ENCODE results near the gene METRN. TPM values are rescaled to one million over a fixed set of nuclear protein-coding genes. Genes with fewer than 3 reads are reported as not detected.

The METRN gene
- total and polyA plus RNA-seq, 12 donors, result 51.4 to 103 (median 60.5) TPM

DNA sequence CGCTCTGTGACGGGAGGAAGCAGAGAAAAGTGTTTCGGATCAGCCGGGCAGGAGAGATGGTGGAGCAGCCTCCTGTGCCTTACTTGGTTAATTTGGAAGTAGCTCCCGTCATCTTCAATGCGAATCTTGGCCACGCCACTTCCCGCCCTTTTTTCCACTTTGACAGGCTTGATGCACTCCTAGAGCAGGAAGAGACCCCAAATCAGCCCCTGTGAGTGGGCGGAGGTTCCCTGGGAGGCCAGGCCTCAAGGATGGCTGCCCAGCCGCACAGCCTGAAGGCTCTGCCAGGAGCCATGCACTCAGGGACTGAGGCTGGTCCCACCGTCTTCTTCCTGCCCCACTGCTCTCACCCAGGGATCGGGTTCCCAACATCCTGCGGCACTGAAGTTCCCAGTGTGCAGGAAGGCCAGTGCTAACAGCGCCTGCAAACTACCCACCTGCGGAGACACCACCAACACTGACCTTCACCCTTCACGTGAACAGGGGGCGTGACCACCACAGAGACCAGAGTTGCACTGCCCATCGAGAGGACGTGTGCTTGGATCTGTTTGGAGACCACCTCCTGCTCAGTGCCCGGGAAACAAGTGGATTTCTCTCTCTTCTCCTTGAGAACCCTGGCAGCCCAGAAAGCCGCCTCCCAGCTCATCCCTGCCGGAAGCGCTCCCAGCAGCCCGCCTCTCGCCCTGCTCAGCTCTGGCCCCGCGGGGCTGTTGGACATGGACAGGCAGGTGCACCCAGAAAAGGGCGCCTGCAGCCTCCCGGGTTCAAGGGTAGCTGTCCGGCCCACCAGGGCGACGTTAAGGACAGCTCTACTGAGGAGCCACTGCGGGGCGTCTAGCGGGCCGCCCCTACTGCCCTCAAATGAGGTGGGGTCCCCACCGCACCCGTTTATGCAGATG, 24.9 kb downstream of the METRN start:
- Histone ChIP-seq H3K27ac (peak overlapping the region in 8 of 10 donors; percentile 44 to 90 (median 84)), H3K4me3 (peak overlapping the region; percentile 68 to 100 (median 94)), H3K9me3 (no peaks in the 10 kb centered on the region), H3K4me1 (peaks cover 7 to 19% (median 15%) of the 10 kb centered on the region in 9 donors), H3K27me3 (peaks cover 0 to 14% (median under 1%) of the 10 kb centered on the region in 7 donors), H3K36me3 (peaks cover 0 to 46% (median 24%) of the 10 kb centered on the region in 9 donors)
- 43 to 46% methylated on average over 38 of the region's 38 CpGs for WGBS, 2 donors
- TF ChIP-seq, protein P1, sequence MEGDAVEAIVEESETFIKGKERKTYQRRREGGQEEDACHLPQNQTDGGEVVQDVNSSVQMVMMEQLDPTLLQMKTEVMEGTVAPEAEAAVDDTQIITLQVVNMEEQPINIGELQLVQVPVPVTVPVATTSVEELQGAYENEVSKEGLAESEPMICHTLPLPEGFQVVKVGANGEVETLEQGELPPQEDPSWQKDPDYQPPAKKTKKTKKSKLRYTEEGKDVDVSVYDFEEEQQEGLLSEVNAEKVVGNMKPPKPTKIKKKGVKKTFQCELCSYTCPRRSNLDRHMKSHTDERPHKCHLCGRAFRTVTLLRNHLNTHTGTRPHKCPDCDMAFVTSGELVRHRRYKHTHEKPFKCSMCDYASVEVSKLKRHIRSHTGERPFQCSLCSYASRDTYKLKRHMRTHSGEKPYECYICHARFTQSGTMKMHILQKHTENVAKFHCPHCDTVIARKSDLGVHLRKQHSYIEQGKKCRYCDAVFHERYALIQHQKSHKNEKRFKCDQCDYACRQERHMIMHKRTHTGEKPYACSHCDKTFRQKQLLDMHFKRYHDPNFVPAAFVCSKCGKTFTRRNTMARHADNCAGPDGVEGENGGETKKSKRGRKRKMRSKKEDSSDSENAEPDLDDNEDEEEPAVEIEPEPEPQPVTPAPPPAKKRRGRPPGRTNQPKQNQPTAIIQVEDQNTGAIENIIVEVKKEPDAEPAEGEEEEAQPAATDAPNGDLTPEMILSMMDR (IDR thresholded peaks at IDR 0.05), result no peak
- intact Hi-C loops (cut with DNase I), result loop anchor here in 2 of 10 donors (2.0 to 5.0 kb wide), 2 partner anchors 27 to 47 kb away; partner anchors contain the start of genes CHTF18 (in 1 of the 2) and RPUSD1 (in 1 of the 2)
- DNase-seq, result no peak
- peak in 3 of 8 donors; percentile 1 to 19 (median 5) for ATAC-seq

DNA sequence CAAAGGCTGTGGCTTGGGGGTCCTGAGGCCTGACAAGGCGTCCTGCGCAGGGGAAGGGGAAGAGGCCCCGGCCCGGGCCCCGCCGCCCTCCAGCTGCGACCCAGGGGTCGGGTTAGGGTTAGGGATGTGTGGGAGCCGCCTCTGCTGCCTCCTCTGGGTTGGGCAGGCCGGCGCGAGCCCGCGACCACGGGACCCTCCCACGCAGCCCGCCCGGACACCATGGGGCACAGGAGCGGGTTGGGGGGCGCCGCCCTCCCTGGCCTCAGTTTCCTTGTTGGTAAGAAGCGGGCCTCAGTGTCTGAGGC, 25.5 kb downstream of the METRN start:
- peak overlapping the region in 9 of 10 donors; percentile 44 to 90 (median 82) for H3K27ac ChIP-seq
- peaks cover 0 to 18% (median 4%) of the 10 kb centered on the region in 7 donors for H3K27me3 ChIP-seq
- WGBS, 2 donors, result 0% methylated on average over 13 to 22 of the region's 22 CpGs
- peaks cover 7 to 19% (median 15%) of the 10 kb centered on the region in 9 donors for H3K4me1 ChIP-seq
- no peaks in the 10 kb centered on the region for H3K9me3 ChIP-seq
- TF ChIP-seq, protein P1 (IDR thresholded peaks at IDR 0.05), result no peak
- peak; percentile 18 to 57 (median 40) for ATAC-seq
- H3K4me3 ChIP-seq, result peak overlapping the region; percentile 68 to 100 (median 94)
- peaks cover 0 to 40% (median 23%) of the 10 kb centered on the region in 9 donors for H3K36me3 ChIP-seq
- intact Hi-C loops (cut with DNase I), result loop anchor here in 2 of 10 donors (2.0 to 5.0 kb wide), 2 partner anchors 28 to 47 kb away; partner anchors contain the start of genes CHTF18 (in 1 of the 2) and RPUSD1 (in 1 of the 2)
- DNase-seq, result no peak

DNA sequence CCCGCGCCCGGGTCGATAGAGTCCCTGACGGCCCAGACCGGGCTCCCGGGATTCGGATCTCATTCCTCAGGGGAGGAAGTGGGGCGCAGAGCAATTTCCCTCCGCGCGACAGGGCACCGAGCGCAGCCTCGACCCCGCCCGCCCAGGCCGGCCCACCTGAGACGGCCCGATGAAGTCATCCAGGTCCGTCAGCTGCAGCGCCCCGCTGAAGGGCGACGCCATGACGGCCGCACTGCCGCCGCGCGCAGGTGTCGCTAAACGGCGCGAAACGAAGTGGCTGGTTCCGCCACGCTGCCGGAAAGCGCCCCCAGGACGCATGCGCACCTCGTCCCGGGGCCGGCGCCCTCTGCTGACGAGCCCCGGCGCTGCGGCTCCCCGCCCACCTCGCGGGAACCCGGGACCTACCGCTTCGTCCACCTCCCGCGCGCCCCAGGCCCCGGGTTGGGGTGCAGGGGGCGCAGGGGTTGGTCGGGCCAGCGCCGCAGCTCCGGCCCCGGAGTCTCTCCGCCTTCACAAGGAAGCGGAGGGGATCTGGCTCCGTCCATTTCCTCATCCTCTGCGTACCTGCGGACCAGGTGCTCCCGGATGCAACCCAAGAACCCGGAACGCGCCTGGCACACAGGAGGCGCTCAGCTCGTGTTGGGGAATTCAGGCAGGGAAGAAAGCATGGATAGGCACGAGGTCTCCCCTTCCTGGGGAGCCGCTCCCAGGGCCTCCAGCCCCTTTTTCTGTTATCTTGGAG, 26.0 kb downstream of the METRN start, which contains the start of gene CIAO3:
Gene CIAO3 (minus strand): TSS at position 234 of the 742 bp plus-strand sequence. CDS start 12 bp downstream, at position 222.
- H3K27ac ChIP-seq, result peak within 1 kb of the TSS in 9 of 10 donors; percentile 44 to 90 (median 82)

More for the DNA sequence above, 26.0 kb downstream of the METRN start, which contains the start of gene CIAO3:
- peaks cover 0 to 35% (median 18%) of the 10 kb centered on the region in 9 donors for H3K36me3 ChIP-seq
- peaks cover 7 to 19% (median 15%) of the 10 kb centered on the region in 9 donors for H3K4me1 ChIP-seq
- WGBS, 2 donors, result 1% methylated on average over 72 to 79 of the region's 79 CpGs
- DNase-seq (peak; percentile 87 to 91), ATAC-seq (peak; percentile 91 to 96 (median 92))
- peaks cover 0 to 18% (median 4%) of the 10 kb centered on the region in 7 donors for H3K27me3 ChIP-seq
- peak within 1 kb of the TSS; percentile 68 to 100 (median 94) for H3K4me3 ChIP-seq
- no peaks in the 10 kb centered on the region for H3K9me3 ChIP-seq
- intact Hi-C loops (cut with DNase I), result loop anchor here in 4 of 10 donors (1.0 to 5.0 kb wide), 3 partner anchors 28 to 46 kb away; partner anchors contain the start of genes CHTF18 (in 1 of the 4) and RPUSD1 (in 1 of the 4)
- TF ChIP-seq, protein P1 (IDR thresholded peaks at IDR 0.05), result peak; percentile 88 to 99 (median 97)
